Activated T-cell treated with anti-CD3 and anti-CD28 coated beads, Interleukin-2, amount 50 U/mL, for 48 hours (primary cell): ENCODE measurements around the gene MYL12B.
A peak's percentile ranks its signal among the peaks of the same experiment; 100 is the strongest.
"Not testable (repeated sequence)": the region's sequence is repeated elsewhere in the genome, so short reads cannot be mapped to it uniquely, and the experiment has no call there.

Source experiments
- DNase-seq, 2 experiments: peaks; one replicate each; pipeline ENCODE4 v3.0.0-alpha.2; 2020

The MYL12B gene

DNA sequence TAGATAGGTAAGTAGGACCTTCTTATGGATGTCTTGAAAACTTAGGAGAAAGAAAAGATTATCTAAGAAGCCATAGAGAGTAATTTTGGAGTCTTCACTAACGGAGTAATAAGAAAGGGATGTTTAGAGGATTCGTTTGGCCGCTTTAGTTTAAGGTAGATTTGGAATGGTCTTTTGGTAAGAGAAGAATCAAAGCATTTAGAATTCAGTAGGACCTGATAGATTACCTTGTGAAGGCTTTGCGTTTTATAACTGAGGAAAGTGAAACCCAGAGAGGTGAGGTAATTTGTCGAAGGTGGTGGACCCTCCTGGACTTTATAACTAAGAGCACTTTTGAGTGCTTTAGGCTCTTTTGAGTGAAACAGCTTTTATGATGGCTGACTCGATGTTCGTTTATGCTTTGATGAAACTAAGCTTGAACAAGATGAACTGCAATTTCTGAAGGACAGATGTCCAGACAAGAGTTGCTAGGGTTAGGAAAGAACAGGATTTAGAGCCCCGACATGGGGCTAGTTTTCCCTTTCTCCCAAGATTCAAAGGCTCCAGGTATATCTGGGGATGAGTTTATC lies 1.3 kb downstream of the MYL12B start:
- DNase-seq, result no peak

DNA sequence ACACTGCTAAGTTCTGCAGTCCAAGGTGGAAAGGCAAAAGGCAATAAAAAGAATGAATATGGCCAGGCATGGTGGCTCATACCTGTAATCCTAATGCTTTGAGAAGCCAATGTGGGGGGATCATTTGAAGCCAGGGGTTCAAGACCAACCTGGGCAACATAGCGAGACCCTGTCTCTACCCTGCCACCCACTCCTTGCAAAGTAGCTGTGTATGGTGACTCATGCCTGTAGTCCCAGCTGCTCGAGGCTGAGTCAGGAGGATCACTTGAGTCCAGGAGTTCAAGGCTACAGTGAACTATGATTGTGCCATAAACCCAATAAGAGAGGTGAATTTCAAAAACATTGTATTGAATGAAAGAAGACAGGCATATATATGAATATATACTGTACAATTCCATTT lies 2.4 kb downstream of the MYL12B start:
- DNase-seq, result peak in 1 of 2 experiments; percentile 31

DNA sequence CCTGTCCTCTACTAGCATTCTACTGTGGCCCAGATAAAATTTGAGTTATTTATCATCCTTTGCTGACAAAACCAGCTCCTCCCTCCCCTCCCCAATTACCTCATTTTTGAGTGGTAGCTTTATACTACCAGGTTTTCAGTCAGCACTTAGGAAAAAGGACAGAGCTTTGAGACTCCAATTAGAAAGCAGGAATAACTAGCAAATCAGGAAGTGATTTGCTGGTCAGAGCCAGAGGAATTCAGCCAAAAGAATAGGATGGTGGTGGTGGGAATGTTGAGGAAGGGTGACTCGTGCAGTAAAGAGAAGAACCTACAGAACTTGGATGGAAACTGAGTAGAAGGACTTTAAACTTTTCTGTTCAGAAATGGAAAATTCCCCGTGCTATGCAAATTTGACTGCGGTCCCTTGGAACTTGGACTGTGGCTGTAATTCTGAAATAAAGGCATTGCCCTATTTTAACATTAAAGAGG lies 3.7 kb downstream of the MYL12B start:
- no peak for DNase-seq

DNA sequence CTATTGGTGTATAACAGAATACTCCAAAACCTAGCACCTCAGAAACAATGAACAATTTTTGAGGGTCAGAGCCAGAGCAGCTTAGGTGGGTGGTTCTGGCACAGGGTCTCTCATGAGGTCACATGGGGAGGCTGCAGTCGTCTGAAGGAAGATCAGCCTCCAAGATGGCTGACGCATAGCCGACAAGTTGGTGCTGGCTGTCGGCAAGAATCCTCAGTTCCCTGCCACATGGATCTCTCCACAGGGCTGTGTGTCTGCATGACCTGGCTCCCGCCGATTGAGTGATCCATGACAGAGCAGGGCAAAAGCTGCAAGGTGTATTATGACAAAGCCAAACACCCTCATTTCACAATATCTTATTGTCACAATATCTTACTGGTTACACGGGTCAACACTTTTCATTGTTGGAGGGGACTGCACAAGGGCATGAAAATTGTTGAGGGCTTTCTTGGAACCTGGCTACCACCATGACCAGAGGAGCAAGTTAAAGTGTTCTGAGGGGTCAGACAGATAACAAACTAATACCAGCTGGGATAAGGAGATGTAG lies 4.2 kb downstream of the MYL12B start:
- no peak for DNase-seq

DNA sequence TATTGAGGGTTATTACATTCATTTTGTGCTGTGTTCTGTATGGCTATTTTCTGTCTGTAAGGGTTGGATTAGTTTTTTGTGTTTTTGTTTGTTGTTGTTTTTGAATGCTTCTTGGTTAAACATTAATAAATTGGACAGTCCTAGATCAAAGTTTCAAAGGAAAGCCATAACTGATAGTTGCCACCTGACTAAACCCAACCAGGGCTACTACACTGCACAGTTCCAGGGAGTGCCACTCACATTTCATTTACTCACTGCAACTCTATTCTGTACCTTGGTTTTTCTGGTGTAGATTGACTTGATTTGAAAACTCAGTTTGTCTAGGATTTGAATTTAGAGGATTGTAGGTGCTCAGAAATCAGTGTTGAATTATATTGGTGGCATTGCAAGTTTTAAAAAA lies 6.4 kb downstream of the MYL12B start:
- DNase-seq, result no peak

DNA sequence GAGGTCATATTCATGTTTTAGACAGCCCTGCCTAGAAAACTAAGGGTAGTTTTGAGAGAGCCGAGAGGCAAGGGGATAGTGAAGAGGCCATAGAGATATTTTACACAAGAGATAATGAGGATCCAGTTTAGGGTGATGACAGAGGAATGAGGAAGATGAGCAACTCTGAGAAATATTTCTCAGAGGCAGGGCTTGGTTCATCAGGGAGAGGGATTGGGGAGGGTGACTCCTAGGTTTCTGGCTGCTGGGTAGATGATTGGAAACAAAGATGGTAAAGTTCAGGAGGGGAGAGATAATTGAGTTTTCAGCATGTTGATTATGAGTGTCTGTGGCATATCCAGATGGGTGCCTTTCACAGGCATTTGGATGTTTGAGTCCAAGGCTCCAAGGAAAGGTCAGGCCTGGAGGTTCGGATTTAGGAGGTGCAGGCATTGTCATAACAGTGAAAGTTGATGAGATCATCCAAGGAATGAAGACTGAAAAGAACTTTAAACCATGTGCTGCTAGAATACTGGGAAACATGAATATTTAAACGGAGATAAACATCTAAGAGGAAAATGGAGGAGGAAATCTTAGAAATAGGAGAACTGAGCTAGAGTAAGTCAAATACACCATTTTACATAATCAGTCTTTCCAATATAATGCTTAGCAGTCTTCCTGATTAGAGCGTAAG lies 7.4 kb downstream of the MYL12B start:
- DNase-seq, result no peak

DNA sequence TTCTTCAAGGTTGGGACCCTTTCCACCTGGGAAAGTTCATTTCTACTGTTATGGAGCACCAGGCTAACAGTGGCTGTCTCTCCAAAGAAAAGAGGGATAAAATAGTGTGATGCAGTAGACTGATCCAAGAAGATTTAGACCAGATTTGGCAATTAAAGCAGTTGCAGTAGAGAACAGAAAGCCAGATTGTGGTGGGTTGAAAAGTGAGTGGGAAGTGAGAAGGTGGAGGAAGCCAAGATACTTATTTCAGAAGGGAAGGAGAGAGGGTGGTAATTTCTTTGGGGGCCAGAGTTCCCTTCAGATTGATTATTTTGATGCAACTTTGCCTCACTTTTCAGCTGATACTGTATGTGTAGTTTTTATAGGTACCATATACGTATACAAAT lies 8.0 kb downstream of the MYL12B start:
- DNase-seq, result no peak

DNA sequence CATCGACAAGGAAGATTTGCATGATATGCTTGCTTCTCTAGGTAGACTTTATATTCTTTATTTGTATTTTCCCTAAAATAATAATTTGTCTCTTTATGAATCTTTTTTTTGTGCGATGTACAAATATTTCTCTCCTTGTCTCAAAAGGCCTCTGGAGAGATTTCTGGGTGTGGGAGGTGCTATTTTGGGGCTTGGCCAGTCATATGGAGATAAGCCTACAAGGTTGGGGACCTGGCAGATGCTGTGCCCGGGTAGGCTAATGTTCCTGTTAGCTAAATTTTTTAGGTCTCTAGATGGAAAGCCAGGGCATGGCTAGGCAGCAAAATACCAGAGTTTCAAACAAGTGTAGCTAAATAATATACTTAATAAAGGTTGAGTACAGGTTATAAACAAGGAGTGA lies 11.1 kb downstream of the MYL12B start:
- DNase-seq, result no peak

DNA sequence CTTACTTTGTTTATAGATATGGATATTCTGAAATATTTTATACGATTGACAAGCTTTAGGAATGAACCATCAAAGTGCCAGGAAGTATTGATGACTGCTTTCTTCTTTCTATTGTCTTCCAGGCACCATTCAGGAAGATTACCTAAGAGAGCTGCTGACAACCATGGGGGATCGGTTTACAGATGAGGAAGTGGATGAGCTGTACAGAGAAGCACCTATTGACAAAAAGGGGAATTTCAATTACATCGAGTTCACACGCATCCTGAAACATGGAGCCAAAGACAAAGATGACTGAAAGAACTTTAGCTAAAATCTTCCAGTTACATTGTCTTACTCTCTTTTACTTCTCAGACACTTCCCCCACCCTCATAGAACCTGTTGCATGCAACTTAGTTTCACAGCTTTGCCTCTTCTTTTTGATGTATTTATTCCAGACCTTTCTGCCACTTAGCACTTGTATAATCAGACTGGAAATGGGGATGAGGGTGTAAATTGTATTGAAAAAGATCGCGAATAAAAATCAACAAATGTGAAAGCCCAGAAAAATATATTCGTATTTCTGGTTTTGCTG lies 15.8 kb downstream of the MYL12B start:
- not testable (repeated sequence) for DNase-seq

DNA sequence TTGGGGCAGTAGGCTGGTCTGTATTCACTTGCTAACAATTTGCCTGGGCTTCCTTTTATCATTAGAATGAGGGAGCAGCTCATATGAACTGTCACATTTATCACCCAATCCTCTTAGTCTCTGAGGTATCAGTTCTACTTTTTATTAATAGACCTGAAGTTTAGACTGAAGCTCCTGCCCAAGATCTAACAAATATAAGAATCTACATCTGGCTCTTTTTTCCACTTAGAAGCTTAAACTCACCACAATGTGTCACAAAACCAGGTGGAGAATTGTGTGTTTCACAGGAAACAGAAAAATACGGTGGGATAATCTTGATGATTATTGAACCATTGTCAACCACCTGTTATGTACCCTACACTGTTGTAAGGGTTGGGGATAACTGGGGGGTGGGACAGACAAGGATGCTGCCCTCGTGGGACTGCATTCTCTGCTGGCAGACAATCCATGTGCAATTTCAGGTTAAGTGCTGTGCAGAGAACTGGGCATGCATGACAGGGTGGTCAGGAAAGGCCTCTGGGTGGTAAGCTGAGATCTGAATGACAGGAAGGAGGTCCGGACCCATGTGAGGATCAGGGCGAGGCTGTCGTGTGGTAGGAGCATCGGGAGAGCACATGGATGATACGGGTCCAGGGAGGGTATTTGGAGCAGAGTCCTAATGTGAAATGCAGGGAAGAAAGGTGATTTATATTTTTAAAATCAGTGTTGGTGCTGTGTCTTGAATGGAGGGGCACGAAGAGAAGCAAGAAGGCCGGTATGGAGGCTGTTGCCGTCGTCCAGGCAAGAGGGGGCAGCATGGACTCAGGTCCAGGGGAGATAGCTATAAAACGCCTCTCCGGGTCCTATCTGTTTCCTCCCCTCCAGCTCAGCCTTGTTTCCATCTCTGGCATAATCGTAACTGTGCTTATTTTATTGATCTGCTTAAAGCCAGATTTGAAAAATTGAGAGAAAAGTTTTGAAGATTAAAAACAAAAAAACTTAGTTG lies 17.6 kb downstream of the MYL12B start:
- DNase-seq, result no peak

DNA sequence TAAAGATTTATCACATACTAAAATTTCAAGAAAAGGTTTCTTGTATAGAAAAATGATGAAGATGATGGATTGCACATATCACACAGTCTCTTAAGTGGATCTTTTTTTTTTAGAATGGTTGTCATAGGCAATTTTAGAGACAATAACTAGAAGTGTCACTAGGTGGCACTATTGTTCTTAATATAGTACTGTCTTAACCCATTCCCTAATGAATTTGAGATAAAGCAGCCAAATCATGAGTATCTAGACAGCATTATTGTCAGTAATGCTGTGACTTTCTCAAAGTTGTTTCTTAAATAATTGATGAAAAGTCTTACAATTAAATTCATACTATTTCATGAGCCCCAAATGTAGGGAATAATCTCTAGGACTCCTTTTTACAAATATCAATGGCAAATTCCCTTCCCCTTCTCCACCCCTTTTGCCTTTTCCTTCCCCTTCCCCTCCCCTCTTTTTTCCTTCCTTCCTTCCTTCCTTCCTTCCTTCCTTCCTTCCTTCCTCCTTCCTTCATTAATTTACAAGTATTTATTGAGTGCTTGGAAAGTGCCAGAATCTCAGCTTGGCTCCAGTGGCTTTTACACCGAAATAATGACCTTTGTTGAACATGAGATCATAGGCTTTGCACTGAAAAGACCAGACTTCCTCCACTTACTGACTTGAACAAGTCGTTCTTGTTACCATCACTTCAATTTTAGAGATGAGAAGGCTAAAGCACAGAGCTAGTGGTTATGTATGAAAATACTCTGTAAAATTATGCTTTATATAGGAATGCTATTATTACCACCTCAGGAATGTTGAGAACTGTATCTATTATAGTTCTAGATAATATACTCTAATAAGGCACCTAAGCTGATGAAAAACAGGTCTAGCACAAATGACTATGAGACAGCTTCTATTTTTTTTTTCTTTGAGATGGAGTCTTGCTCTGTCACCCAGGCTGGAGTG lies 19.8 kb downstream of the MYL12B start:
- no peak for DNase-seq

DNA sequence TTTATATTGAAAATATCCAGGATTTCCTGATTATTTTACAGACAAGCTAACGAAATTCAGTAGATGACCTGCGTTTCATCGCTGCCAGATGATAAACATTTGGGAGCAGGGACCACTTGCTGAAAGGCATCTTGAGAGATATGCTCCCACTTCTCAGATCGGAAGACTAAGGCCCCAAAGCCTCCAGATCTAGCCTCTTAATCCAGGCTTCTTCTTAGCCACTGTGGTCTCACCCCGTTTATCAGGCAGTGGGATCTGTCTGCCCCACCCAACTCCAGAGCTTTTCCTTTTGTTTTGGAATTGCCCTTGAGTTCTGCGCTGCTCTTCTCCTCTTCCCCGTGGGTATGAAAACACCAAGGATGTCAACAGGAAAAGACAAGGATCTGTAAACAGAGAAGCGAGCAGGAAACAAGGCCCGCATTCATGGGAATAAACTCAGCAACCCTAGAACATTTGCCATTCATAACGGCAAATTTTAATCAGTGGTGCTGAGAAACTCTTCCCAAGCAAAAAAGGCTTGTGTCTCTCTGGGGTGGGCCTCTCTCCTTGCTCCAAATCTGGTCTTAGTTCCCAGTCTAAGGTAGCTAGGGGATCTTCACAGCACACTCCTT lies 21.4 kb downstream of the MYL12B start:
- no peak for DNase-seq

DNA sequence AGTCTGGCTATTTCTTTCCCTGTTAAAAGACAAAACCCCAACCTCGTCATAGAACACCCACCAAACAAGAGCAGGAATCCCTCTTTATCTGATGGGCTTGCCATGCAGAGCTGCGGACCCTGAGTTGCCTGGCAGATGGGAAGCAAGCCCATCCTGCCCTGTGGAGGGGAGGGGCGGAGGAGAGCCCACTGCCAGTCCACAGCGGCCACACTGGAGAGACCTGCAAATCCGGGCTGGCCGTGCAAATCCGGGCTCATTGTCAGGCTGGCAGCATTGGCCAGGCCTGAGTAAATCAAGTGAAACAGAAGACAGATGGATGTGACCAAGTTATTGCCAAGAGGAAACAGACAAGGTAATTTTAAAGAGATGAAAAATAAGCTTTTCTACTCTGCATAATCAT lies 22.0 kb downstream of the MYL12B start:
- DNase-seq, result no peak

DNA sequence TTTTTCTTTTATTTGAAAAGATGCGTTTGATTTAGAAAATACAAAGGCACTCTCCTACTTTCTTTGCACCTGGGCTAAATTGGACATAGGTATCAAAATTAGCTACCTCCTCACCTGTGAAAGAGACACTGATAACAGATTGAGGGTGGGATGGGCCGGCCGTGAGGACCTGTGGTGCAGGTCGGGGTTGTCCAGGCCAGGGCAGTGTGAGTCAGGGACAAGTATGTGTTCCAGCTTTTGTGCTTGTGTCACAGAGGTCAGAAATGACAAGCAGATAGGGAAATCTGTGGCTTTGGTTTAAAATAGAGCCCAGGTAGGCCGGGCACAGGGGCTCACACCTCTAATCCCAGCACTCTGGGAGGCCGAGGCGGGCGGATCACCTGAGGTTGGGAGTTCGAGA lies 22.6 kb downstream of the MYL12B start:
- DNase-seq, result no peak

DNA sequence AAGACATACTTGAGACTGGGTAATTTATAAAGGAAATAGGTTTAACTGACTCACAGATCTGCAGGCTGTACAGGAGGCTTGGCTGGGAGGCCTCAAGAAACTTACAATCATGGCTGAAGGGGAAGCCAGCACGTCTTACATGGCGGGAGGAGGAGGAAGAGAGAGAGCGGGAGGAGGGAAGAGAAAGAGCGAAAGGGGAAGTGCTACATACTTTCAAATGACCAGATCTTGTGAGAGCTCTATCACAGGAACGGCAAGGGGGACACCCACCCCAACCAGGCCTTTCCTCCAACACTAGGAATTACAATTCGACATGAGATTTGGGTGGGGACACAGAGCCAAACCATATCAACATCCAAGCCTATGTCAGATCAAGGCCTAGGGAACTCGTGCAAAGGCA lies 24.2 kb downstream of the MYL12B start:
- no peak for DNase-seq

DNA sequence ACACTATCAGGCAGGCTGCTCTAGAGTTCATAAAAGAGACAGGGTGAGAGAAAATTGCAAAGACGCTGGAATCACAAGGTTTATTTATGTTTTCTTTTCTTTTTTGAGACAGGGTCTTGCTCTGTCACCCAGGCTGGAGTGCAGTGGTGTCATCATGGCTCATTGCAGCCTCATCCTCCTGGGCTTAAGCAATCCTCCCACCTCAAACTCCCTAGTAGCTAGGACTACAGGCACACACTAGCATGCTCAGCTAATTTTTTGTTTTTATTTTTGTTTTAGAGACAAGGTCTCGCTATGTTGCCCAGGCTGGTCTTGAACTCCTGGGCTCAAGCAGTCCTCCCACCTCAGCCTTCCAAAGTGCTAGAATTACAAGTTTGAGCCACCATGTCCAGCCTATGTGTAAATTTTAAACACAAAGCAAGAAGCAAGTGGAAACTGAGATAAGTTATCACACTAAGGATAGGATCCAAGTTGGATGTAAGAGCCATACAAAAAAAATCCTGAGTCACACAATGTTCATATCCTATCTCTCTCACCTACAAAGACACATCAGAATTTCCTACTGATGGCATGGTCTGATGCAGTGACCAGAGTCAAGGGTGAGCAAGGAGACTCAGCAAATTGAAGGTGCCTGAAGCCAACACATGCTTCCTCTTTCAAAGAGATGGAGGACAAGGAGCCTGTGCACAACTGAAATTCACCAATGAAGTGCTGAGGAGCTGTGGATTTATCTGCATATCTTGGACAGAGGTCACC lies 31.4 kb downstream of the MYL12B start:
- DNase-seq, result no peak

DNA sequence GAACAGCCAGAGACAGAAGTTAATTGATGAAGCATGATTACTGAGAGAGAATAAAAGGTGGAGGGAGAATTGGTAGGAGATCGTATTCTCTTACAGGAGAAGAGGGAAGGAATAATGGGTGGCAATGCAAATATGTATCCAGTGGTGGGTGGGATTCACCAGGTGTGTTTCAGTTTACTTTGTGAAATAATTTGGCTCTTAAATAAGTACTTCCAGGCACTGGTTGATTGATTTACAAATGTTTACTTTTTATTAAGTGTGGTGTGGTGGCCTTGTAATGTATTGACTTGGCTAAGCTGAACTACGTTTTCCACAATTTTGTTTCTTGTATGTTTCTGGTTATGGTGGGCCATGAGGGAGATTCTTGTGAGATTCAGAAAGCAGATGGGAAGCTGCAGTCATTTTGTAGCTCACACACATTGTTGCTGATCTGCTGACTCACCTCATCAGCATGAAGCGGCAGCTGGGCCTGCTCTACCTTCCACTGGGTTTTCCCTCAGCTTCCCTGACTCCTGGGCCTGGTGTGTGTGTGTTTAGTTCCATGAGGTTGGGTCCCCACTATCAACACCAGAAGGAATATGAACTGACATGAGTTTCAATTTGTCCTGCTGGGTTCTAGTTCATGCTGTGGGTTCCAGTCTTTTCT lies 32.6 kb downstream of the MYL12B start:
- DNase-seq, result no peak

DNA sequence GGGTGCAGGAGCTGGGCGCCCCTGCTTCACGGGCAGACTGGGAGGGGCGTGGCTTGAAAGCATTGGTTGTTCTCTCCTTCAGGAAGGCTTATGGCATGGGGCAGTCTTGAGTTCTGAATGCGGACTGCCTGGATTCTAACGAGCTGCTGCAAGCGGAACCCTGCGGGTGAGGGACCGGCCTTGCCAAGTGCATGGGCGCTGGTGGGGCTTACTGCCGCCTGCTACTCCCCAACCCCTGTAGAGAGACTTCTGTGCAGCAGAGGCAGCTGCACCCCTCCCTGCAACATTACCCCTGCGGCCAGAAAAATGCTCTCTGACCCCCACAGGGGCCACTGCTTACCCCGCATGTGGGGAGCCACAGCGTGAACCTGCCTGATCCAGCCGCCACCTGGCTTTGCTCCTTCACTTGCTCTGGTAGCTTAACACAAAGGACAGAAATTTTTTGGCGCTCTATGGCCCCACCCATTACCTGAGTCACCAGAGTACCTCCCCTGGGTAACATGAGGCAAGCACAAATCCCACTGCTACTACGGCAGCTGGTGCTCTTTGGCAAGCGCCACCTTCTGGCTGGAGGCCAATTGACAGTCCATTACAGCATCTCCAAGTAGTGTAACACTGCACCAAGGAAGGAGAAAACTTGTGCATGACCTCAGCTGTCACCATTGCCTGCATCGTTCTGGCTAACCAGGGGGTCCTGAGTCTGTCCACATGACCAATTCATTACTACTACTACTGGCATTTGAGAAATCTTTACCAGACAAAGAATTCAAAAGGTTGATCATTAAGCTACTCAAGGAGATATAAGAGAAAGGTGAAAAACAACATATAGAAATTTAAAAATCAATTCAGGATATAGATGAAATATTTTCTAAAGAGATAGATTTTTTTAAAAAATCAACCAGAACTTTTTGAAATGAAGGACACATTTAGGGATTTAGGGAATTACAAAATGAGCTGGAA lies 35.4 kb downstream of the MYL12B start:
- DNase-seq, result peak; percentile 96 to 97

DNA sequence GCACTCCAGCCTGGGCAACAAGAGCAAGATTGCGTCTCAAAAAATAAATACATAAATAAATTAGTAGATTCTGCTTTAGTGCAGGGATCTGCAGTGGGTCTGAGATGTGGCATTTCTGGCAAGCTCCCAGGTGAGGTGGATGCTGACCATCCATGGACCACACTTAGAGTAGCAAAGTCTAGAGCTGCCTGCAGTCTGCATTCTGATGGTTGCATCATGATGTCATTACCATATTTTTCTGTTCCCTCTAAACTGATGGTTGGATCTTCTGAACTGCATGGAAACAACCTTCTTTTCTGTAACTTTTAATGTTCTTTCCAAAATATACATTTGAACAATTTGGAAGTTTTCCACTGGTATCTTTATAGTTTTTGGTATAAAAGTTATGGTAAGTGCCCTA lies 42.9 kb downstream of the MYL12B start:
- DNase-seq, result no peak
